H1 (cell line): ENCODE results near the gene SOX4. TPM values are rescaled to one million over a fixed set of nuclear protein-coding genes. Genes with fewer than 3 reads are reported as not detected.

ENCODE experiments used
- CTCF ChIA-PET: fragments of 300-600 bp; sonication (Branson Sonifier 250); formaldehyde crosslinking; loops from one replicate; lab custom pipeline; 2021; ENCODE audit not compliant: partially characterized antibody; lab: Charles Lee
- POLR2A ChIA-PET: fragments of 300-600 bp; sonication (Branson Sonifier 250); formaldehyde crosslinking; loops from one replicate; lab custom pipeline; 2021; ENCODE audit warnings: inconsistent platforms; ENCODE audit not compliant: partially characterized antibody; lab: Charles Lee
- DNase-seq, 2 experiments: peaks; one replicate each; pipeline versions ENCODE4 v3.0.0 to v3.0.0-alpha.2; 2010 to 2022; ENCODE audit warnings: low spot score in 2 of 2, low read depth in 1 of 2, mixed read lengths in 1 of 2
- FAIRE-seq: peaks from 2 replicates; lab custom pipeline; 2011; peaks lifted over from hg19 to GRCh38; lab: Jason Lieb, UNC
- H2AFZ ChIP-seq: 2 replicates; pipeline ENCODE4 v1.8.1; 2012; ENCODE audit warnings: low read length, inconsistent platforms
- H2AK5ac ChIP-seq: 2 replicates; pipeline ENCODE4 v1.6.1; 2013; ENCODE audit warnings: low read depth, low read length
- H2BK120ac ChIP-seq: replicated peaks from 2 replicates; pipeline ENCODE3; 2013; ENCODE audit warnings: low read depth, low read length, inconsistent platforms
- H2BK12ac ChIP-seq: 2 replicates; pipeline ENCODE4 v1.6.1; 2013; ENCODE audit warnings: low read depth, low read length
- H2BK15ac ChIP-seq: 2 replicates; pipeline ENCODE4 v1.6.1; 2013; ENCODE audit warnings: low read length
- H2BK20ac ChIP-seq: 2 replicates; pipeline ENCODE4 v1.6.1; 2013; ENCODE audit warnings: low read length
- H2BK5ac ChIP-seq: 2 replicates; pipeline ENCODE4 v1.6.1; 2013; ENCODE audit warnings: low read depth, low read length
- H3K14ac ChIP-seq: 2 replicates; pipeline ENCODE4 v1.6.1; 2013; ENCODE audit warnings: inconsistent platforms; ENCODE audit not compliant: insufficient read length
- H3K18ac ChIP-seq: 2 replicates; pipeline ENCODE4 v1.6.1; 2013; ENCODE audit warnings: low read length; ENCODE audit errors: extremely low read depth
- H3K23ac ChIP-seq: 2 replicates; pipeline ENCODE4 v1.6.1; 2013; ENCODE audit warnings: inconsistent platforms; ENCODE audit not compliant: insufficient read length
- H3K23me2 ChIP-seq: 2 replicates; pipeline ENCODE4 v1.6.1; 2013; ENCODE audit warnings: low read depth, low read length
- H3K27ac ChIP-seq: 2 replicates; pipeline ENCODE4 v1.6.1; 2011; ENCODE audit warnings: low read depth, low read length, inconsistent platforms
- H3K27me3 ChIP-seq, 4 experiments: replicated peaks in 1 of 4; 1 replicate in 1 of 4; 2 replicates in 3 of 4; pipeline versions ENCODE4 v1.6.1 to v1.8.1; 2011 to 2013; ENCODE audit warnings: low read length in 3 of 4, mild to moderate bottlenecking in 3 of 4, inconsistent platforms in 2 of 4, mixed read lengths in 2 of 4, moderate library complexity in 1 of 4; ENCODE audit not compliant: control insufficient read depth in 3 of 4, insufficient read depth in 3 of 4; ENCODE audit errors: extremely low read depth in 1 of 4
- H3K36me3 ChIP-seq, 4 experiments: 2 replicates each; pipeline versions ENCODE4 v1.6.1 to v1.8.1; 2011 to 2013; ENCODE audit warnings: mild to moderate bottlenecking in 4 of 4, low read length in 3 of 4, moderate library complexity in 2 of 4, control low read depth in 1 of 4, inconsistent platforms in 1 of 4; ENCODE audit not compliant: insufficient read depth in 4 of 4, control insufficient read depth in 2 of 4
- H3K4ac ChIP-seq: replicated peaks from 2 replicates; pipeline ENCODE3; 2013; ENCODE audit warnings: low read length, low read depth, mixed read lengths, inconsistent platforms; ENCODE audit not compliant: insufficient read length
- H3K4me1 ChIP-seq, 4 experiments: replicated peaks in 1 of 4; 1 replicate in 1 of 4; 2 replicates in 3 of 4; pipeline versions ENCODE4 v1.6.1 to v1.8.1; 2011 to 2013; ENCODE audit warnings: low read length in 3 of 4, inconsistent platforms in 2 of 4, mixed read lengths in 1 of 4; ENCODE audit not compliant: insufficient read depth in 4 of 4, control insufficient read depth in 3 of 4
- H3K4me2 ChIP-seq, 2 experiments: 2 replicates each; pipeline versions ENCODE4 v1.6.1 to v1.8.1; 2011 to 2013; ENCODE audit warnings: low read depth in 2 of 2, low read length in 2 of 2, control low read depth in 1 of 2, inconsistent platforms in 1 of 2, mild to moderate bottlenecking in 1 of 2; ENCODE audit not compliant: insufficient read depth in 1 of 2
- H3K4me3 ChIP-seq, 4 experiments: fragments of 200-600, 300-600 bp in 1 of 4; sonication (generic), shearing (Covaris generic), sonication (Bioruptor Twin) in 1 of 4; 2 replicates each; pipeline versions ENCODE4 v1.5.1 to v1.8.1; 2011 to 2016; ENCODE audit warnings: low read length in 4 of 4, low read depth in 3 of 4, control low read depth in 2 of 4, inconsistent platforms in 2 of 4, mild to moderate bottlenecking in 2 of 4, mixed read lengths in 1 of 4, moderate library complexity in 1 of 4; ENCODE audit not compliant: insufficient read depth in 2 of 4; ENCODE audit errors: extremely low read depth in 1 of 4
- H3K56ac ChIP-seq: replicated peaks from 2 replicates; pipeline ENCODE3; 2013; ENCODE audit warnings: low read depth, mild to moderate bottlenecking, mixed read lengths, low read length, inconsistent platforms; ENCODE audit not compliant: insufficient read length
- H3K79me1 ChIP-seq: 2 replicates; pipeline ENCODE4 v1.6.1; 2013; ENCODE audit warnings: low read depth, low read length, control low read depth
- H3K79me2 ChIP-seq, 2 experiments: 2 replicates each; pipeline versions ENCODE4 v1.6.1 to v1.8.1; 2012 to 2013; ENCODE audit warnings: low read length in 2 of 2, mild to moderate bottlenecking in 2 of 2, inconsistent platforms in 1 of 2; ENCODE audit not compliant: insufficient read depth in 2 of 2, control insufficient read depth in 1 of 2
- H3K9ac ChIP-seq, 4 experiments: replicated peaks in 1 of 4; 1 replicate in 1 of 4; 2 replicates in 3 of 4; pipeline versions ENCODE4 v1.6.1 to v1.8.1; 2011 to 2013; ENCODE audit warnings: low read depth in 3 of 4, low read length in 3 of 4, control low read depth in 2 of 4, mild to moderate bottlenecking in 2 of 4, moderate library complexity in 2 of 4, inconsistent platforms in 1 of 4; ENCODE audit errors: extremely low read depth in 1 of 4
- H3K9me3 ChIP-seq, 2 experiments: 2 replicates each; pipeline versions ENCODE4 v1.6.1 to v1.8.1; 2012 to 2013; ENCODE audit warnings: mild to moderate bottlenecking in 2 of 2, moderate library complexity in 2 of 2, control low read depth in 1 of 2, inconsistent platforms in 1 of 2, low read depth in 1 of 2, low read length in 1 of 2, mixed read lengths in 1 of 2; ENCODE audit not compliant: insufficient read depth in 2 of 2
- H4K20me1 ChIP-seq, 2 experiments: replicated peaks in 1 of 2; 2 replicates each; pipeline versions ENCODE3 to v1.8.1; 2011 to 2013; ENCODE audit warnings: inconsistent platforms in 2 of 2, low read length in 2 of 2, mild to moderate bottlenecking in 1 of 2; ENCODE audit not compliant: insufficient read depth in 2 of 2, control insufficient read depth in 1 of 2
- H4K5ac ChIP-seq: 2 replicates; pipeline ENCODE4 v1.6.1; 2013; ENCODE audit warnings: low read length, low read depth, mixed read lengths, inconsistent platforms; ENCODE audit not compliant: insufficient read length
- H4K8ac ChIP-seq: 2 replicates; pipeline ENCODE4 v1.8.0; 2013; ENCODE audit warnings: mild to moderate bottlenecking, moderate library complexity, low read length, inconsistent platforms; ENCODE audit not compliant: insufficient read depth; ENCODE audit errors: extremely low read depth
- H4K91ac ChIP-seq: replicated peaks from 2 replicates; pipeline ENCODE3; 2013; ENCODE audit warnings: low read length, mixed read lengths, inconsistent platforms; ENCODE audit not compliant: insufficient read length
- ATF3 ChIP-seq: IDR thresholded peaks from 2 replicates; pipeline ENCODE4 v1.6.1; 2011; ENCODE audit warnings: low read depth, mild to moderate bottlenecking, low read length; ENCODE audit not compliant: insufficient read depth
- BACH1 ChIP-seq: IDR thresholded peaks from 2 replicates; pipeline ENCODE4 v1.6.1; 2012; ENCODE audit warnings: low read length, improper control_type of control experiment
- CTCF ChIP-seq, 3 experiments: IDR thresholded peaks; 1 replicate in 2 of 3; 2 replicates in 1 of 3; pipeline versions ENCODE4 v1.5.1 to v1.6.1; 2011; ENCODE audit warnings: low read length in 3 of 3, mild to moderate bottlenecking in 3 of 3, inconsistent platforms in 2 of 3, low read depth in 1 of 3, moderate library complexity in 1 of 3; ENCODE audit not compliant: insufficient read depth in 1 of 3; ENCODE audit errors: control extremely low read depth in 1 of 3
- GTF2F1 ChIP-seq: IDR thresholded peaks from 2 replicates; pipeline ENCODE4 v1.6.1; 2012; ENCODE audit warnings: low read depth, low read length, improper control_type of control experiment, borderline replicate concordance
- MAX ChIP-seq: IDR thresholded peaks from 2 replicates; pipeline ENCODE4 v1.6.1; 2012; ENCODE audit warnings: inconsistent platforms
- RXRA ChIP-seq: IDR thresholded peaks from 2 replicates; pipeline ENCODE4 v1.6.1; 2011; ENCODE audit warnings: low read depth, mild to moderate bottlenecking, low read length, moderate library complexity; ENCODE audit not compliant: insufficient read depth
- SAP30 ChIP-seq: fragments of 300-600 bp; sonication (generic); IDR thresholded peaks from 2 replicates; pipeline ENCODE4 v1.7.1; 2012; ENCODE audit warnings: low read length, moderate library complexity, mild to moderate bottlenecking, inconsistent platforms; ENCODE audit not compliant: insufficient read depth, insufficient replicate concordance
- SIRT6 ChIP-seq: IDR thresholded peaks from one replicate; pipeline ENCODE4 v1.7.1; 2012; ENCODE audit warnings: low read length, inconsistent platforms
- TAF1 ChIP-seq: IDR thresholded peaks from 2 replicates; pipeline ENCODE4 v1.6.1; 2011; ENCODE audit warnings: mild to moderate bottlenecking, low read depth, low read length
- WGBS, 2 experiments: shearing (Covaris generic) in 1 of 2; methylation state at CpG; one replicate each; pipeline versions ENCODE4 v1.1.6 to v1.1.7; 2013 to 2015; ENCODE audit warnings: low lambda C conversion rate in 2 of 2, mixed read lengths in 2 of 2, inconsistent platforms in 1 of 2, low coverage in 1 of 2, missing lambda C conversion rate in 1 of 2; ENCODE audit not compliant: insufficient replicate concordance in 2 of 2, insufficient coverage in 1 of 2, insufficient read length in 1 of 2; ENCODE audit errors: extremely low coverage in 1 of 2, missing lambda C conversion rate in 1 of 2; 5-methylcytosine and 5-hydroxymethylcytosine counted together
- polyA plus RNA-seq, 7 experiments: library from polyadenylated mRNA; depleted of rRNA in 3 of 7; stranded (reverse) in 5 of 7; unstranded in 2 of 7; fragments of >200 nt in 5 of 7; fragments of 200-250 nt in 2 of 7; gene quantifications; 1 replicate in 5 of 7; 2 replicates in 1 of 7; 4 replicates in 1 of 7; pipeline versions ENCODE4 v1.2.1 to v1.2.3, GENCODE V29; 2011 to 2013; ENCODE audit warnings: missing spikeins in 2 of 7, mixed read lengths in 2 of 7
- total RNA-seq: library from RNA; stranded (reverse); fragmentation: NEBNext Ultra II Directional; extraction: Animal tissue kit (Norgen Biotek cat#: 25700); gene quantifications from 2 replicates; pipeline ENCODE4 v1.2.1, GENCODE V29; 2021

Gene SOX4
- total and polyA plus RNA-seq, 2 of the 8 experiments (the other 6 are each of a cell fraction or from before 2014, with no cell fraction given), result 14.1 to 169 TPM

DNA sequence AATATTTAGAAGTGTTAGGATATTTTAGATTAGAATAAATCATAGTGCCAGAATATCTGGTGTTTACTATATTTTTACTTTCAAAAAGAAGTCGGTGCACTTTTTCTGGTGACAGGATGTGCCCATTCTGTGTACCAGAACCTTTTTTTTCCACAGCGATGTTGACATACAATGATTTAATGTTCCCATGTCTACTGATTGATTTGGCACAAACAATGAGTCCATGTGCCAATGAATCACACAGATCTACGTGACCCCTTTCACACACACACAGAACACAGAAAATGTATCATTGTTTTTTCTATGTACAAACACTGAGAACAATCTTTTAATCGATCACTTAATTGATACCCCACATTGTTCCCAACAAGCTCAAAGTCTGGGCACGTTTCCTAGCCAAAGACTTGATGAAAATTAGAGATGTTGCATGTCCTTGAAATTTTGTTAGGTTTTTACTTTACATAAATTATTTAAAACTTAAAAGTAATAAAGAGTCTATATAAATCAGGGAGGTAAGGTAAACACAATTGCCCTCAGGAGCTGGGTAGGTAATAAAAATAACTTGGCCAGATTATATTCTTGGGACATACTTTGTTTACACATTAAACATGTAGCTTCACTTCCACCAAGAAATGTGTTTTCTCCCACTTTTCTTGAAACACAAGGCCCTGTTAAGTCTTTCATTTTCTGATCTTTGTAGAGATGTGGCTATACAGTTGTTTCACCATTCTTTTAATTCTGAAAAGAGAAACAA lies 36.4 kb upstream of the SOX4 start:
- Histone ChIP-seq H3K14ac (no peak overlapping the region), H2AK5ac (no peak overlapping the region), H4K91ac (no peak overlapping the region), H3K56ac (no peak overlapping the region), H3K4me1 (no peaks in the 10 kb centered on the region; a peak in 1 of 7 replicates), H3K4me3 (no peak overlapping the region), H4K8ac (no peak overlapping the region), H3K23me2 (no peaks in the 10 kb centered on the region), H3K27ac (no peak overlapping the region), H2BK5ac (no peak overlapping the region), H3K23ac (no peak overlapping the region), H3K79me2 (no peaks in the 10 kb centered on the region), H4K20me1 (no peaks in the 10 kb centered on the region), H3K36me3 (no peaks in the 10 kb centered on the region), H2BK120ac (no peak overlapping the region), H2BK20ac (no peak overlapping the region), H2BK12ac (no peak overlapping the region), H3K18ac (no peak overlapping the region), H2BK15ac (no peak overlapping the region), H2AFZ (no peak overlapping the region), H3K4me2 (no peak overlapping the region), H4K5ac (no peak overlapping the region), H3K4ac (no peak overlapping the region), H3K27me3 (no peaks in the 10 kb centered on the region), H3K79me1 (no peaks in the 10 kb centered on the region), H3K9ac (no peak overlapping the region), H3K9me3 (peaks cover 0 to 5% of the 10 kb centered on the region in 2 experiments; a peak in 1 of 4 replicates)
- WGBS, 2 experiments, result 89% methylated on average over 5 of the region's 5 CpGs; no CpG with 5 or more reads in 1 of the 2 experiments
- no peak for DNase-seq
- ChIA-PET POLR2A (no interaction called here), CTCF (interaction anchor here (0.6 kb wide), 2 partner anchors 768 to 1072 kb away, joined by 3 to 4 read pairs; no protein-coding TSS in a partner anchor)
- peak; percentile 19 for FAIRE-seq
- no peak for TF ChIP-seq TAF1
- TF ChIP-seq RXRA, result no peak
- TF ChIP-seq ATF3, result no peak
- TF ChIP-seq CTCF (IDR thresholded peaks at IDR 0.05; ENCODE audit: control extremely low read depth in 1 of 3, insufficient read depth in 1 of 3, low read depth in 1 of 3, low read length in 3 of 3), result no peak
- no peak for TF ChIP-seq GTF2F1
- no peak for TF ChIP-seq BACH1
- no peak for TF ChIP-seq SIRT6
- TF ChIP-seq MAX, result no peak
- no peak for TF ChIP-seq SAP30
